Stimulated activated CD8-positive, alpha-beta memory T cell treated with anti-CD3 and anti-CD28 coated beads, Interleukin-2, amount 100 ng/mL, for 1 hour (primary cell): ENCODE data around the gene RALGAPA2.

Experiments
- DNase-seq, 2 donors: peaks; one replicate each; pipeline ENCODE4 v3.0.0-alpha.2; 2020; ENCODE audit warnings: low read depth in 2 of 2

Gene RALGAPA2

DNA sequence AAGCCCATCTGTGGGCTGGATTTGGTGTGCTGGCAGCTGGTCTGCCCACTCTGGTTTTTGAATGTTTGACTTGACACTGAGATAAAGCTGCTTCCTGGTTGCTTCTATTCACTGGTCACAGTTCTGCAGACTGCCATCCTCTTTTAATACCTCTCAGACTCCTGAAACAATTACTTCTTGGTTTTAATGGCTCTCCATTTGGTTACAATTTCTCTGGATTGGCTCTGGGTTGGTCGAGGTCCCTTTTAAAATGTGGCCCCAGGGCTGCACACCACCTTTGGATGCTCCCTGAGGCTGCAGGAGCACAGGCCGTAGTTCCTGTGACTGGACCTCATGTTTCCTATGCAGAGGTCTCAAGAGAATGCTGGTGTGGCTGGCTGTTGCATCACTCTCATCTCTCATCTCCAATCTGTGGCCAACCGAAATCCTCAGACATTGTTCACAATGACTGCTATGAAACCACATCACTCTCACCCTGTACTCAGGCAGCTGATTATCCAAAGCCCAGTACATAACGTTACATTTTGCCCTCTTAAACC, 246.0 kb downstream of the RALGAPA2 start:
- no peak for DNase-seq

DNA sequence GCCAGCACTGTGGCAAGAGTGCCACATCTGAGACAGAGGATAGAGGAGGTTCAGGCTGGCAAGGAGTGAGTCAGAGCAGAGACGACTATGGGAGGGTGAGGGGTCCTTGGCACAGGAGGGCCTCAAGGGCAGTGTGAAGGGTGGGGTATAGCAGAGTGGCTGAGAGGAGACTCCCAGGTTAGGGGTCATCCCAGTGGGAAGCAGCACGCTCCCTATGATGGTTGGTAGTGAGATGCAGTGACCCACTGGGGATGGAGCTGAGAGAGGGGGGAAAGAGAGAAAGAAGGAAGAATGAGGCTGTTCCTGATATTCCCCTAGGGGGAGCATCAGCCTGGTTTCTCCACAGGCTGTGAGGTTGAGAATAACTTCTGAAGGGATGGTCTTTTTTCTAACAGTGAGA, 247.2 kb downstream of the RALGAPA2 start:
- DNase-seq = no peak

GRCh38 chr20:20463933-20464374, 248.5 kb downstream of the RALGAPA2 start:
- no peak for DNase-seq

- no peak for DNase-seq
Observed at GRCh38 chr20:20462185-20462584, 250.3 kb downstream of the RALGAPA2 start.

- no peak for DNase-seq
Observed at GRCh38 chr20:20461551-20461950, 250.9 kb downstream of the RALGAPA2 start.

DNA sequence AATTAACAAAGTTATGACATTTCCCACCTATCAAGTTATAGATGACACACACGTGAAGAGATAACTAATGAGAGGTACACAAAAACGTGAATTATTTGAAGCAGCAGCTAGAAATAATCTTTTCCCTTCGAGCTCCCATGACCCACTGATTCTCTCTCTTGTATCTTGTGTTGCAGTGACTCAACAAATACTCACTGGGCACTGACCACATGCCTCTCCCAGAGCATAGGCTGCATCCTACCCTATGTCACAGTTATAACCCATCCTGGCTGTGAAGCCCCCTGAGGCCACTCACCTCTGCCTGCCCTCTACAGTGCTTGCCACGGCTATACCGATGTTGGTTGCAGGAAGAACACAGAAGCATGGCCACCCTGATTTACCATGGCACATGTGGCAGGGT, 252.7 kb downstream of the RALGAPA2 start:
- no peak for DNase-seq

DNA sequence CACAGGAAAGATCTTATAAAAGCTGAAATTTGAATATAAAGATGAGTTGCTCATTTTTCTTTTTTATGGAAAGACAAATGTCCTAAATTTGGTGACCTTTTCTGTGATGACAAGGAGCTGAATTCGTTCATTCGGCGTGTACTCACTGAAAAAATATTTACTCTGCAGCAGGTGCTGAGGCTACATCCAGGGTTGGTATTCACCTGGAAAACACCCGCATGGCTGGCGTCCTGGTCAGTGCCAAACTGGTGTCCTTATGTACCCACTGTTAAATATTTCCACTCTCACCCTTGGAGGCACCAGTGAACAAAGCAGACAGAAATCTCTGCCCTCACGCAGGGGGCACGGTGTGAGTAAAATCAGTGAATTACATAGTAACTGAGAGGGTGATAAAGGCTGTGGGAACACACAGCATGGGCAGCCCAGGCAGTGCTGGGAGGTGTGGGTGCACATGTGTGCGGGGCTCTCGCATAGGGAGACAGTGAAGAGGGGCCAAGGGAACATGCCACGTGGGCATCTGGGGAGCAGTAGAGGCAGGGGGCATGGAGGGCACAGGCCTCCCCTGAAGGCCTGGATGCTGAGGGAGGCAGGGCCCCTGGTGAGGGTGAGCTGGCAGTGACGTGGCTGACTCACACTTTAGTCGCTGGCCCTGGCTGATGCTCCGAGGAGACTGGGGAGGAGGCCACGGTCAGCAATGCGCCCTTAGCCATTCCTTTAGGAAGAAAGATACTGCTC, 254.9 kb downstream of the RALGAPA2 start:
- DNase-seq = no peak

GRCh38 chr20:20456741-20457140, 255.7 kb downstream of the RALGAPA2 start:
- no peak for DNase-seq

GRCh38 chr20:20455926-20456325, 256.5 kb downstream of the RALGAPA2 start:
- no peak for DNase-seq

DNA sequence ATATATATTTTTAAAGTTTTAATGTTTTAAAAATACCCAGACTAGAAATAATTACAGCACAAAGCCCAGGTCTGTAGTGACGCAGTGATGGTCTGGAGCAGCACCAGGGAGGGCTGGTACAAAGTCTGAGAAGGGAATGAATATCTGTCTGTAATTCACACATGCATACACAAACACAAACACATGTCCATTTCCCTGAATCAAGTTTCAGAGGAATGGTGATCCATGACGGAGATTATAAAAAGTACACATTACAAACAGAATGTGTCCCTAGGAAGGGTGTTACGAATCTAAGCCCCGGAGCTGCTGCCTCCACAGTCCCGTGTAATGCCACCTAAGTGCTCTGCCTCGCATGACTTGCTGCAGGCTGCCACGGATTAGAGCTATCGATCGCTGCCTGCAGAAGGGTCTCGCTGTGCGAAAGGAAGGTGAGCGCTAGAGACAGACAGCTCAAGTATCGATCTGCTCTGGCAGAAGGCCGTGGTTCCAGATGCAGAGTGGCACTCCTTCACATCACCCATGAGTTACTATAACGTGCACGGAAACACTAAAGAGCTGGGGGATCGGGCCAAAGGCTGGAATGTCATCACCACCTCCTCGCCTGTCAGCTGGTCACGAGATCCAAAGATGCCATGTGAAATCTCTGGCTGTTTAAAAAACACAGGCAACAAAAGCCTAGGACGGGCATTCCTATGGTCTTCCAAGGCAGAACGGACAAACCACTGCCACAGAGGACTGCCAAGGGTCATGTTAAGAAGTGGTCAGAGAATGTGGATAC, 257.4 kb downstream of the RALGAPA2 start:
- no peak for DNase-seq

DNA sequence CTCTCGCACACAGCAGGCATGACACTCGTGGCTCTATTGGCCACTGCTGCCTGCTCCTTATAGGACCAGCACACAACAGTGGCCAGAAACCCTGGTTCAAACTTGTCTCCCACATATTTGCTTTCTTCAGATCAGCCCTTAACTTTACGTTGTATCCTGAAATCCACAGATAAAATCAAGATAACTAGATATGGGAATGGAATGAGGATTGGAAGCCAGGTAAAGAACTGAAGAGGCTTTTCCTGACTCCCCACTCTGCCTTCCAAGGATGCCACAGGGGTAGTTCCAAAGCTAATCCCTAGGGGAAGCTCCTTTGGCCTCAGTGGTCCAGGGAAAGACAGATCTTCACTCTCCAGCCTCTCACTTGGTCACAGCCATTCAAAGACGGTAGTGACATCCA, 258.1 kb downstream of the RALGAPA2 start:
- no peak for DNase-seq

DNA sequence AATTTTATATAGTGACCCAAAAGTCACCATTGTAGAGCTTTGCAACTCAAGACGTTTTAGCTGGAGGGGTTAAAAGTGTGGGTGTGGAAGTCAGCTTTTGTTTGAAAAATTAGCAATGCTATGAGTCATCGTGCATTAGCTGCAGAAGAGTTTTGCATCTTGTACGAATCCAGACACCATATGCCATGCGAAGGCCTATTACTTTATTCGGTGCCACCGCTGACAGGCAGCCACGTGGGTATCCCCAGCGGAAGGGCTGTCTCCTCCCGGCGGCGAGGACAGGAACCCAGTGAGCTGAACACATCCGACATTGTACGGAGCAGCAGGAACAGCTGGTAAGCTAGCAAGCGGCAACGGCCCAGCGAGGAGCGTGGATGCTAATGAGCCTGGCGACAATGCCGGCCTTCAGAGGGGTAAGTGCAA, 260.2 kb downstream of the RALGAPA2 start:
- no peak for DNase-seq

GRCh38 chr20:20450521-20450920, 261.9 kb downstream of the RALGAPA2 start:
- no peak for DNase-seq

- DNase-seq = no peak
Observed at GRCh38 chr20:20448881-20449280, 263.6 kb downstream of the RALGAPA2 start.

DNA sequence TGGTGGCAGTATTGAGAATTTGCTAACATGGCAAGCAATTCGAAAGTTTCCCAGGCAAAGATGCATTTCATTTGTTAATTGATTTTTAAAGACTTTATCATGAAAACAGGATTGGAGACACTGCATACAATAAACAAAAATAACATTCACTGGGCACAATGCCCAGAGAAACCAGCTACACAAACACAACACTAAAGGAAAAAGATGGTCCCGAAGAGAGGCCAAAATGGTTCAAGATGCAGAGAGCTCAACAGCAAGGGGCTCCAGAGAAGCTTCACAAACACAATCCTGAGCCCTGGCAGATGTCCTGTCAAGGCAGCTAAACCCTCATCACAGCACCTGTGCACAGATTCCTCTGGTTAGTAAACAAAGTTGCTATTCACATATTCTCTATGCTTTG, 265.2 kb downstream of the RALGAPA2 start:
- no peak for DNase-seq

- no peak for DNase-seq
Observed at GRCh38 chr20:20446425-20447015, 265.9 kb downstream of the RALGAPA2 start.

- no peak for DNase-seq
Observed at GRCh38 chr20:20446001-20446400, 266.4 kb downstream of the RALGAPA2 start.

DNA sequence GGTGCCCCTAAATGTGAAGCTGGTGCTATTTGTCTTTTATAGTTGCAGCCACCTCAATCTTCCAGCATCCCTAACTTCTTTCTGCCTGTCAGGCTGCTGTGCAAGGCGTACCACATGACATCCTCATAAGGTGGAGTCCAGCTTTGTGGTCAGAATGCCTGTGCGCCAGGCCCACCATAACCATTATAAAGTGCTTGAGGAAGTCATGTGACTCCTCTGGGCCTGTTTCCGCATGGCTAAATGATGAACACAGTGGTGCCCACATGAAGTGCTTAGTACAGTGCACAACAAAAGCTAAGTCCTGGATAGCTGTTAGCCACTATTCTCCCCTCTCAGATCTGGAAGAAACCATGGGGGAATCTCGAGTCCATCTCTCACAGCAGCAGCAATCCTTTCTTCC, 268.9 kb downstream of the RALGAPA2 start:
- no peak for DNase-seq

DNA sequence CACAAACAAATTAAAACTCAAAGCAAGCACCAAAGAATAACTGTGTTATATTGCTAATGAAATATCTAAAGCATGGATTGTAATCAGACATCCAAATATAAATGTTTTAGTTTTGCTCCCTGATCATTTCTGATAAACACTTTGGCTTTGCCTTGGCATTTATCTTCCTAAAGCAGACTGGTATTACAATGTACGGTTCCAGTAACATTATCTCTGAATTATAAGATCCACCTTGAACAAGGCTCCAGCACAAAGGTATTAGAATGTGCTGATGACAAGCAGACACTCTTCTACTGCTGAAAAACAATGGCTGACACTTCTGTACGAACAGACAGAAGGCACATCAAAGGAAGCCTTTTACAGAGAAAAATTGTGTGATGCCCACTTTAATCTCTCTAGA, 270.0 kb downstream of the RALGAPA2 start:
- DNase-seq = no peak

DNA sequence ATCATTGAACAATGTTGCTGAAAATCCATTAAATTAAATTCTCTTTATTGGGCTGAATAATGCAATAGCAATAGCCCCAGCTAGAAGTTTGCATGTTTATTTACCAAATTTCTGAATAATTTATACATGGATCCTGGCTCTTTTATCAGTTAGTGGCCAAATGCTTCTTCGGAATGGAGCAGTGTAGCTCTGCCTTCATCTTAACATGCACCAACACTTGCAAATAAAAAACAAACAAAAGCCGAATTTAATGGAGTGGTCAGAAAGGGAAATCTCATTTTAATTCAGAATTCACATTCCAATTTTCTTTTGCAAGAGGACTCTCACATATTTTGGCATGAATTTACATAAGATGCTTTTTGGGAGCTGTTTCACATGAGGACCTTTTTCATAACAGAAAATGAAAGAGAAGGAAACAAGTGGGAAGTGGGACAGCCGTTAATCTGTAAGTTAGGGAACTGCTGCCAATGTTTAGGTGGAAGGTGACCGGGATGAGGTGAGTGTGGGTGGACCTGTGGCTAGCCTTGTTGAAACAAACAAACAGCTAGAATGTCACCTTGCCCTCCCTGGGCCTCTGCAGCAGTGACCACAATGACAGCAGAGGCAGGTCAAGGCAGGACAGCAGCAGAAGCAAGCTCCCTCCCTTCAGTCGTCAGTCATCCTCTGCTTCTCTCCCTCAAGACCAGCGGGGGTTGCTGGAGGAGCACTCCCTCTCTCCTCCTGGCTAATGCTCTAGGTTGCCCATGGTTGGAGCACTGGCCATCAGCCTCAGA, 271.4 kb downstream of the RALGAPA2 start:
- DNase-seq = no peak

GRCh38 chr20:20440481-20440880, 272.0 kb downstream of the RALGAPA2 start:
- DNase-seq = no peak
